ENCODE data around the gene TMEM192. TPM values are rescaled to one million over a fixed set of nuclear protein-coding genes. Genes with fewer than 3 reads are reported as not detected.

TMEM192 gene
- total and polyA plus RNA-seq, 2 of the 4 experiments (the other 2 are of a cell fraction) = 7.7 to 17.2 TPM

DNA sequence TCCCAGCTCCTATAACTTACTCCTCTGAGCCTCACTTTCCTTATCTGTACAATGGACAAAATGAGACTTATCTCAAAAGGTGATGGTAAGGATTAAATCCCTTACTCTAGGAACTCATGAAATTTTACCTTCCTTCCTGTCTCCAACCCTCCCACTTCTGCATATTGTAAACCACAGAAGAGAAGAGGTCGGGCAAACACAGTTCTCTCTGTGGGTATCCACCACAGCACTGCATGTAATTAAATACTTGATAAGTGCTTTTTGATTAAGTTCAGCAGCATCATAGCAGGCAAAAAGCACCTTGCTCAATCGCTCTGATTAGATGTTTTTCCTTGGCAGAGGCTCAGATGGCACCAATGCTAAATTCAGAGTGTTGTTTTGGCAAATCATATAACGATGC, 17.3 kb upstream of the TMEM192 start:
- Histone ChIP-seq H3K23ac (ENCODE audit: low read depth, low read length) (no peak overlapping the region), H4K5ac (ENCODE audit: low read depth, low read length) (no peak overlapping the region), H3K4me1 (ENCODE audit: control insufficient read depth, insufficient read depth, low read length) (no peaks in the 10 kb centered on the region), H2AK9ac (replicated peaks; ENCODE audit: low read depth, low read length, poor library complexity) (no peak overlapping the region), H3K9me3 (ENCODE audit: control insufficient read depth, insufficient read depth, low read length) (no peaks in the 10 kb centered on the region), H3K9ac (ENCODE audit: low read depth, low read length) (no peak overlapping the region), H3K14ac (replicated peaks; ENCODE audit: low read depth, low read length) (no peak overlapping the region), H3K4me3 (ENCODE audit: insufficient read depth, low read depth, low read length) (no peak overlapping the region), H2BK5ac (ENCODE audit: low read depth, low read length, poor library complexity, severe bottlenecking) (no peak overlapping the region), H2AFZ (replicated peaks; ENCODE audit: low read length, poor library complexity) (no peak overlapping the region), H4K20me1 (ENCODE audit: insufficient read depth, low read length) (no peaks in the 10 kb centered on the region), H4K91ac (ENCODE audit: insufficient read depth, low read depth, low read length) (no peak overlapping the region), H3K79me1 (ENCODE audit: low read depth in 1 of 2, low read length in 2 of 2) (no peaks in the 10 kb centered on the region), H3K36me3 (ENCODE audit: control insufficient read depth, insufficient read depth, low read length) (no peaks in the 10 kb centered on the region), H4K8ac (ENCODE audit: low read depth in 2 of 2, low read length in 2 of 2) (no peak overlapping the region), H2BK15ac (ENCODE audit: low read depth, low read length) (no peak overlapping the region), H3K4ac (ENCODE audit: low read depth, low read length) (no peak overlapping the region), H2BK20ac (ENCODE audit: low read depth, low read length) (no peak overlapping the region), H2BK120ac (ENCODE audit: low read depth, low read length) (no peak overlapping the region), H3K4me2 (ENCODE audit: low read depth, low read length) (no peak overlapping the region), H3K18ac (ENCODE audit: low read depth, low read length) (no peak overlapping the region), H2AK5ac (ENCODE audit: low read depth, low read length) (no peak overlapping the region), H3K27me3 (ENCODE audit: control insufficient read depth, insufficient read depth, low read length) (no peaks in the 10 kb centered on the region; the same call in 1 of the 2 replicates), H3K9me1 (ENCODE audit: insufficient read depth, low read length) (no peaks in the 10 kb centered on the region), H3K27ac (ENCODE audit: insufficient read depth, low read length) (no peak overlapping the region), H3K56ac (ENCODE audit: extremely low read depth, insufficient read depth, low read length) (no peak overlapping the region)
- no peak for DNase-seq
- intact Hi-C loops (cut with micrococcal nuclease) (no loop called here), in situ Hi-C loops (cut with MboI; ENCODE audit: low sequenced_read_pairs) (loop anchor here (5.0 to 25.0 kb wide), 3 partner anchors 225 to 957 kb away; no protein-coding TSS in a partner anchor), dilution Hi-C loops (cut with HindIII; ENCODE audit: low sequenced_read_pairs, unreplicated experiment) (loop anchor here (25.0 kb wide), 1 partner anchor 332 kb away; no protein-coding TSS in a partner anchor)
- no TSS peak for BruUV-seq (replicated peaks)
- ATAC-seq (ENCODE audit: low read depth) = no peak
- WGBS, 2 experiments (ENCODE audit: extremely low coverage in 2 of 2, insufficient read length in 1 of 2) = no CpG with 5 or more reads among the region's 3 CpGs
- TF ChIP-seq CEBPB (IDR thresholded peaks at IDR 0.05; ENCODE audit: low read depth, low read length) (no peak), MAZ (IDR thresholded peaks at IDR 0.05; ENCODE audit: borderline replicate concordance, low read depth, low read length) (no peak), POLR2A (IDR thresholded peaks at IDR 0.05; ENCODE audit: low read depth, low read length) (no peak), MAFK (IDR thresholded peaks at IDR 0.05; ENCODE audit: low read depth, low read length) (no peak), FOS (IDR thresholded peaks at IDR 0.05; ENCODE audit: low read depth, low read length) (no peak), SMC3 (IDR thresholded peaks at IDR 0.05; ENCODE audit: low read depth, low read length) (no peak), RCOR1 (IDR thresholded peaks at IDR 0.05; ENCODE audit: insufficient replicate concordance, low read length) (no peak), MXI1 (IDR thresholded peaks at IDR 0.05; ENCODE audit: borderline replicate concordance, low read depth, low read length) (no peak)
- TF ChIP-seq, protein P1, sequence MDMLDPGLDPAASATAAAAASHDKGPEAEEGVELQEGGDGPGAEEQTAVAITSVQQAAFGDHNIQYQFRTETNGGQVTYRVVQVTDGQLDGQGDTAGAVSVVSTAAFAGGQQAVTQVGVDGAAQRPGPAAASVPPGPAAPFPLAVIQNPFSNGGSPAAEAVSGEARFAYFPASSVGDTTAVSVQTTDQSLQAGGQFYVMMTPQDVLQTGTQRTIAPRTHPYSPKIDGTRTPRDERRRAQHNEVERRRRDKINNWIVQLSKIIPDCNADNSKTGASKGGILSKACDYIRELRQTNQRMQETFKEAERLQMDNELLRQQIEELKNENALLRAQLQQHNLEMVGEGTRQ (IDR thresholded peaks at IDR 0.05; ENCODE audit: low read depth, low read length) = no peak
- ChIA-PET POLR2A (ENCODE audit: unreplicated experiment) (no interaction called here), CTCF (interaction anchor here (1.6 kb wide), 1 partner anchor 334 kb away, joined by 5 read pairs; no protein-coding TSS in a partner anchor)

Measured in IMR-90 (cell line).